Embryonic facial prominence (tissue), 1 donor: ENCODE data around the gene CDIP1.

Experiments
- DNase-seq: peaks from one replicate; pipeline ENCODE4 v3.0.0-alpha.2; 2016; ENCODE audit errors: extremely low spot score

Gene CDIP1

GRCh38 chr16:4514606-4515005, 24.0 kb downstream of the CDIP1 start:
- no peak for DNase-seq

GRCh38 chr16:4513881-4514280, 24.7 kb downstream of the CDIP1 start:
- DNase-seq = no peak

GRCh38 chr16:4513086-4513860, 25.3 kb downstream of the CDIP1 start:
- no peak for DNase-seq

GRCh38 chr16:4512473-4512872, 26.1 kb downstream of the CDIP1 start:
- no peak for DNase-seq

GRCh38 chr16:4511441-4512082, 27.0 kb downstream of the CDIP1 start:
- no peak for DNase-seq

- DNase-seq = no peak
These were observed 27.7 kb downstream of the CDIP1 start for GRCh38 chr16:4510747-4511426.

- DNase-seq = no peak
These were observed 28.4 kb downstream of the CDIP1 start for GRCh38 chr16:4510131-4510530.

GRCh38 chr16:4509420-4509819, 29.2 kb downstream of the CDIP1 start:
- no peak for DNase-seq

GRCh38 chr16:4508806-4509205, 29.8 kb downstream of the CDIP1 start:
- no peak for DNase-seq

- no peak for DNase-seq
These were observed 30.8 kb downstream of the CDIP1 start for GRCh38 chr16:4507588-4508345.

GRCh38 chr16:4506450-4506849, 32.1 kb downstream of the CDIP1 start:
- no peak for DNase-seq

- DNase-seq = no peak
These were observed 33.0 kb downstream of the CDIP1 start for GRCh38 chr16:4505356-4506147.

- no peak for DNase-seq
These were observed 37.5 kb downstream of the CDIP1 start for GRCh38 chr16:4501071-4501478.

GRCh38 chr16:4500272-4500671, 38.3 kb downstream of the CDIP1 start:
- no peak for DNase-seq

GRCh38 chr16:4499196-4499555, 39.4 kb downstream of the CDIP1 start:
- DNase-seq = no peak

GRCh38 chr16:4498546-4499195, 39.9 kb downstream of the CDIP1 start:
- DNase-seq = no peak

- DNase-seq = no peak
These were observed 42.3 kb downstream of the CDIP1 start for GRCh38 chr16:4496305-4496704.

- no peak for DNase-seq
These were observed 42.8 kb downstream of the CDIP1 start for GRCh38 chr16:4495766-4496165.

- DNase-seq = no peak
These were observed 43.7 kb downstream of the CDIP1 start for GRCh38 chr16:4494746-4495490.

GRCh38 chr16:4491898-4492297, 46.7 kb downstream of the CDIP1 start:
- no peak for DNase-seq
